ENCODE data around the gene BAIAP2. TPM values are rescaled to one million over a fixed set of nuclear protein-coding genes. Genes with fewer than 3 reads are reported as not detected.
A peak's percentile ranks its signal among the peaks of the same experiment; 100 is the strongest.
"Not testable (repeated sequence)": the region's sequence is repeated elsewhere in the genome, so short reads cannot be mapped to it uniquely, and the experiment has no call there.

BAIAP2 gene
- total RNA-seq, 2 donors from 2014 or later, result 6.2 to 13.2 TPM

DNA sequence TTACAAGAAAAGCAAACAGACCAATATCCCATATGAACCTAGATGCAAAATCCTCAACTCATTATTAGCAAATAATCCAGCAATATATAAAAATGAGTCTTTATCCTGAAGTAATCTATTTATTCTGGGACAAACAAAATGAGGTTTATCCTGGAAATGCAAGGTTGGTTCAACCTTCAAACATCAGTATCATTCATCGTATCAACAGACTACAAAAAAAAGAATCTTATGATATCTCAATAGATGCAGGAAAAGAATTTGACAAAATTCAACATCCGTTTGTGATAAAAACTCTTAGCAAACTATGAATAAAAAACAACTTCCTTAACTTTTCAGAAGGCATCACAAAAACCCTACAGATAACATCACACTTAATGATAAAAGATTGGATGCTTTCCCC is 18.4 kb upstream of the BAIAP2 start:
- DNase-seq (ENCODE audit: low spot score in 2 of 2) (no peak), ATAC-seq (no peak)
- Mint-ChIP-seq H3K36me3 (peaks cover 0 to 13% of the 10 kb centered on the region in 2 donors), H3K9me3 (peaks cover 0 to 10% of the 10 kb centered on the region in 2 donors), H3K27ac (no peak overlapping the region)

DNA sequence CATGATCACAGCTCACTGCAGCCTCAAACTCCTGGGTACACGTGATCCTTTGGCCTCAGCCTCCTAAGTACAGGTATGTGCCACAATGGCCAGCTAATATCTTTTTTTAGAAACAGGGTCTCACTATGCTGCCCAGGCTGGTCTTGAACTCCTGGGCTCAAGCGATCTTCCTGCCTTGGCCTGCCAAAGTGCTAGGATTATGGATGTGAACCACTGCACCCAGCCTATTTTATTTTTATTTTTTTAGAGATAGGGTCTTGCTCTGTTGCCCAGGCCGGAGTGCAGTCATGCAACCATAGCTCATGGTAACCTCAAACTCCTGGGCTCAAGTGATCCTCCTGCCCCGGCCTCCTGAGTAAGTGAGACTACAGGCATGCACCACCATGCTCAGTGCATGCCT is 17.6 kb upstream of the BAIAP2 start:
- H3K27ac Mint-ChIP-seq, result peak overlapping the region in 1 of 2 donors; percentile 90
- H3K9me3 Mint-ChIP-seq; H3K36me3 Mint-ChIP-seq; DNase-seq (ENCODE audit: low spot score in 2 of 2); ATAC-seq: not testable (repeated sequence)

DNA sequence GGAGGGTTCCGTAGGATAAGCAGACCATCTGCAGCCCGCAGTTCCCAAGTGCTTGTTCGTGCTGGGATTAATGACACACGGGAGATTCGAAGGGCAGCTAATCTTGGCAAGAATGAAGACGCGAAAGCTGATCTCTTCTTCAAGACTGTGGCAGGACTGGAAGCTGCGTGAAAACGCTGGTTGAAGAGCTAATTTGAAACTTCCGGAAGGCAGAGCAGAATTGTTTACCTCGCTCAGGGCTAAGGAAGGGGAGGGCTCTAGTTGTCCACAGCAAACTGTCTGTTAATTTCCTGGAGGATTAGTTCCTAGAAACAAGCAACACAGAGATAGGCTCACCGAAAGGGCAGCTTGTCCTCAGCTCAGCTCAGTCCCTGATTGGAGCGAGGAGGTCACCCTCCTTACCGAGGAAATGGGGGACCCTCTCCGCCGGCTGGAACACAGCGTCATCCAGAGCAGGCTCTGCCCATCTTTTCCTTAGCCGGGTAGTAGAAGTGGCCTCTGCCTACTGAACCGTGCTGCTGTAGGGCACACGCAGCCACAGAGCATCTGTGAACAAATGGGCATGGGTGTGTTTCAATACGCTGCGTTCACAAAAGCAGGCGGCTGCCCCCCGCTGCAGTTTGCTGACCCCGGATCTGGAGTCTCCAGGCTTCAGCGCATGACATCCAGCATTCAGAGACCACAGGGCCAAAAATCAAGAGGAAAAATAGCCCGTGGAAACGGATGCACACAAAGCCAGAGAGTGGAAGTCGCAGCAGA is 16.7 kb upstream of the BAIAP2 start:
- Mint-ChIP-seq H3K36me3 (peaks cover 0 to 7% of the 10 kb centered on the region in 2 donors), H3K27ac (peak overlapping the region; percentile 84 to 90), H3K9me3 (peaks cover 0 to 4% of the 10 kb centered on the region in 2 donors)
- DNase-seq (ENCODE audit: low spot score in 2 of 2), result no peak
- ATAC-seq, result peak; percentile 82 to 85

DNA sequence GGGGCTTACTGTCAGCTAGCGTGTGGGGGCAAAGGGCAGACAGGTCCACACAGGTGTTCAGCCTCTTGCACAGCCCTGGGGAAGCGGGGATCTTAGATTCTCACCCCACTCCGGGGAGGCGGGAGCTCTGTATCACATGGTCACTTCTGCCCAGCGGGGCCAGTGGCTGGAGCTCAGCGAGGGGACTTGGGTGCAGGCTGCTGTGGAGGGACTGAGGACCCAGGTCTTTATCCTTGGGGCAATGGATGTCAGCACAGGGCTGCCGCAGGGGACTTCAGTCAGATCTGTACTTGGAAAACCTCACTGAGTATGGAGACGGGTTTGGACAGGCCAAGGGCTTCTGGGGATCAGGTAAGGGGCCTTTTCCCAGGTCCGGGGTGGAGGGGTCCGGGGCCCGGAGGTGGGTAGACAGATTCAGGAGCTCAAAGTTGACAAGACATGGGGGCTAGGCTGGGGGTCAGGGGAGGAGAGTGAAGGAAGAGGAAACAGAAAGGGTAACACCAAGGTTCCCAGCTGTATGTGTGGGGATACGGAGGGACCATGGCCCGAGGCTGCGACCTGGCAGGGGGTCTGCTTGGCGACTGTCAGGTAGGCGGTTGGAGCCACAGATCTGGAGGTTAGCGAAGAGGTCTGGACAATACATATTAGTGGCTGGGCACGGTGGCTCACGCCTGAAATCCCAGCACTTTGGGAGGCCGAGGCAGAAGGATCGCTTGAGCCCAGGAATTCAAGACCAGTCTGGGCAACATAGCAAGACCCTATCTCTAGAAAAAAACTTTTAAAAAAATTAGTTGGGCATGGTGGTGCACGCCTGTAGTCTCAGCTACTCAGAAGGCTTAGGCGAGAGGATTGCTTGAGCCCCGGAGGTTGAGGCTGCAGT is 15.1 kb upstream of the BAIAP2 start:
- Mint-ChIP-seq H3K27ac (peak overlapping the region in 1 of 2 donors; percentile 50), H3K9me3 (peaks cover 0 to 4% of the 10 kb centered on the region in 2 donors), H3K36me3 (peaks cover 0 to 7% of the 10 kb centered on the region in 2 donors)
- ATAC-seq (no peak), DNase-seq (ENCODE audit: low spot score in 2 of 2) (no peak)

DNA sequence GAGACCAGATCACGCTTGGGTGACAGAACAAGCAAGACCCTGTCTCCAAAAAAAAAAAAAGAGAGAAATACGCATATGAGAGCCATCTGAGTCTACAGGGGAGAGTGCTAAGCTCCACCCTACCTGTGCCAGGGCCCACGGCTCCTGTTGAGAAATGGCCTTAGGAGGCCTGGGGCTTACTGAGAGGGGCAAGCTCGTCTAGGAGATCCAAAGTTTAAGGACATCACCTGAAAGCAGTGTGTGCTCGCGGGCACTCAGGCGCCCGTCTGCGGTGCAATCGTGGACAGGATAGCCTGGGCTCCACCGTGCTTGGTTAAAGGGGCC is 14.5 kb upstream of the BAIAP2 start:
- DNase-seq (ENCODE audit: low spot score in 2 of 2) (no peak), ATAC-seq (no peak)
- peaks cover 0 to 4% of the 10 kb centered on the region in 2 donors for H3K9me3 Mint-ChIP-seq
- no peak overlapping the region for H3K27ac Mint-ChIP-seq
- H3K36me3 Mint-ChIP-seq, result peaks cover 0 to 7% of the 10 kb centered on the region in 2 donors

DNA sequence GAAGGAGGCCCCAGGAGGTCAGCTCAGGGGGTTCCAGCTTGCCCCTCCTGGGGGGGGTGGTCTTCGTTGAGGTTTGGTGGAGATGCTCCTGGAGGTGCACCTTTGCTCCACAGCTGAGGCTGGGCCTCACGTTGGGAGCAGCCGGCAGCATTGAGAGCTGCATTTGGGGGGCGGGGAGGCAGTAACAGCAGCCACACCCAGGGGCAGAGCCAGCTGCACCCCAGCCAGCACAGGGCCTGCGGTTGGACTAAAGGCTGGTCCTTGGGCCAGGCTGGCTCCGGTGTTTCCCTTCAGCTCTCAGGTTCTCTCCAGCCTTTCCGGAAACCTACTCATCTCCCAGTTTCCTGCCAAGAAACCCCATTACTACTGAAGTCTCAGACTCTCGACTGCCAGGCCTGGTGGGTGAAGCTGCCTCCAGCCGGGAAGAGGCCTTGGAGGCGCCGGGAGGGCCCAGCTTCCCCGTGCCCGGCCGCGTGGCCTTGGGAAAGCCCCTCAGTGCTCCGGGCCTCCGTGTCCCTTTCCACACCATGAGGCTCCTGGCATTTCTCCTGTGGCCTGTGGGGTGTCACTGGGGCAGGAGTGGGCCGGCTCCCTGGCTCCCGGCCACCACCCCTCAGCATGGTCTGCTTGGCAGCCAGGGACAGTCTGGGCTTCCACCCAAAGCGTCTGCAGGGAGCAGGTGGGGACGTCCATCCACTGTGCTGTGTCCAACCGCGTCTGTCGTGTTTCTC is 14.0 kb upstream of the BAIAP2 start:
- no peak for DNase-seq (ENCODE audit: low spot score in 2 of 2)
- Mint-ChIP-seq H3K36me3 (peaks cover 0 to 7% of the 10 kb centered on the region in 2 donors), H3K9me3 (peaks cover 0 to 4% of the 10 kb centered on the region in 2 donors), H3K27ac (no peak overlapping the region)
- no peak for ATAC-seq

DNA sequence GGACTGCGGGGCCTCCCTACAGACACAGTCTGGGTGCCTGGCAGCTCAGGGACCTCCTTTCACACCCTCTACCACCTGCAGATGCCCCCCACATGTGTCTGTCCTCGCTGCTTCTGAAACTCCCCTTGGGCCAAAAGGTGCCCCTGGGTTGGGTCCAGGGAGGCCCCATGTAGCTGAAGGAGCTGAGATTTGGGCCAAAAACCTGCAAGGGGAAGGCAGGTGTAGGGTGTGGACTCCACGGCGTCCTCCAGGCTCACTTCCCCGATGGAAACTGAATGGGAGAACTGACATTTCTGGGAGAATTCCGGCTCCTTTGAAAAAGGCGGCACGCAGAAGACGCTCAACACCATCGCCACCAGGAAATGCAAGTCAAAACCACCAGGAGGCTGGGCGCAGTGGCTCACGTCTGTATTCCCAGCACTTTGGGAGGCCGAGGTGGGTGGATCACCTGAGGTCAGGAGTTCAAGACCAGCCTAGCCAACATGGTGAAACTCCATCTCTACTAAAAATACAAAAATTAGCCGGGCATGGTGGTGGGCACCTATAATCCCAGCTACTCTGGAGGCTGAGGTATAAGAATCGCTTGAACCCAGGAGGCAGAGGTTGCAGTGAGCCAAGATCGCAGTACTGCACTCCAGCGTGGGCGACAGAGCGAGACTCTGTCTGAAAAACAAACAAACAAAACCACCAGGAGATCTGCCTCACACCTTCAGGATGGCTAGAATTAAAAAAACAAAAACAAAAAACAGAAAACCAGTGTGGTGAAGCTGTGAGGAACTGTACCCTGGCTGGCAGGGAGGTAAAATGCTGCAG is 13.2 kb upstream of the BAIAP2 start:
- no peak for DNase-seq (ENCODE audit: low spot score in 2 of 2)

DNA sequence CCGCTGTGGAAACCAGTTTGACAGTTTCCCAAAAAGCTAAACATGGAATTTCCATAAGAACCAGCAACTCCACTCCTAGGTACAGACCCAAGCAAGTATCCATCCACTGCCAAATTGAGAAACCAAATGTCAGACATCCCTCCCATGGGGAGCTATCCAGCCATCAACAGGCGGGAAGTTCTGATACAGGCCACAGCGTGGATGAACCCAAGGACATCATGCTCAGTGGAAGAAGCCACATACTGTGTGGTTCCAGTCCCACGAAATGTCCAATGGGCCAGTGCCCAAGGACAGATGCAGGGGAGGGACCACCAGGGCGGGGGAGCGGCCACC is 12.6 kb upstream of the BAIAP2 start:
- H3K9me3 Mint-ChIP-seq, result peaks cover 0 to 9% of the 10 kb centered on the region in 2 donors
- peaks cover 0 to 12% of the 10 kb centered on the region in 2 donors for H3K36me3 Mint-ChIP-seq
- no peak for ATAC-seq
- H3K27ac Mint-ChIP-seq, result no peak overlapping the region
- no peak for DNase-seq (ENCODE audit: low spot score in 2 of 2)

More for the DNA sequence above, 13.2 kb upstream of the BAIAP2 start:
- H3K9me3 Mint-ChIP-seq, result peaks cover 0 to 6% of the 10 kb centered on the region in 2 donors
- ATAC-seq, result no peak
- H3K27ac Mint-ChIP-seq, result no peak overlapping the region
- H3K36me3 Mint-ChIP-seq, result peaks cover 0 to 10% of the 10 kb centered on the region in 2 donors

DNA sequence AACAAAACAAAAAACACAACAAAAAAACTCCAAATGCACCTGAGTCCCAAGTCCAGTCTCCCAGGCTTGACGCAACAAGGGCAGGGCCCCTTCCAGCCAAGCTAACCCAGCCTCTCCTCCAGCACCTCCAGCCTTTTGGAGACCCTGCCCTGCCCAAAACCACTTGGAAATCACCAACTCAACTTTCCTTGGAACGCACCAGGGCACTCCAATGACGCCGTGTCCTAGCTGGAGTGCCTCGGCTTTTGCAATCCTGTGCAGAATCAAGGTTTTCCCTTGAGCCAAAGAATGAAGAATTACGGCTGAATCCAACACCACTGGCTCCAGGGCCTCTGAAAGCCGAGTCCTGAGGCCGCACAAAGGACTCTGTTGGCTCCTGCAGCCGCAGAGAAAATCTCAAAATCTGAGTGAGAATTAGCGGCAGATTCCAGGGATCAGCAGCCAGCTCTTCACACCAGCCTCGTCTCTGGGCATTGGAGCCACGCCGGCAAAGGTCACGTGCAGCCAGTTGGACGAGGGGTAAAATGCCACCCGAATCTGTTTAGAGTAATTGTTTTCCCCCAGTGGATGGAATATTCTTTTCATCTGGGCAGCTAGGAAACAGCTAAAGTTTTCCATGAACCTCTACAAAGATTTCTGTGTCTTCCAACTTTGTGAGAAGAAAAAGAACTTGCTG is 9.7 kb upstream of the BAIAP2 start:
- Mint-ChIP-seq H3K9me3 (peaks cover 0 to 9% of the 10 kb centered on the region in 2 donors), H3K36me3 (peaks cover 0 to 12% of the 10 kb centered on the region in 2 donors), H3K27ac (no peak overlapping the region)
- ATAC-seq, result no peak
- no peak for DNase-seq (ENCODE audit: low spot score in 2 of 2)

DNA sequence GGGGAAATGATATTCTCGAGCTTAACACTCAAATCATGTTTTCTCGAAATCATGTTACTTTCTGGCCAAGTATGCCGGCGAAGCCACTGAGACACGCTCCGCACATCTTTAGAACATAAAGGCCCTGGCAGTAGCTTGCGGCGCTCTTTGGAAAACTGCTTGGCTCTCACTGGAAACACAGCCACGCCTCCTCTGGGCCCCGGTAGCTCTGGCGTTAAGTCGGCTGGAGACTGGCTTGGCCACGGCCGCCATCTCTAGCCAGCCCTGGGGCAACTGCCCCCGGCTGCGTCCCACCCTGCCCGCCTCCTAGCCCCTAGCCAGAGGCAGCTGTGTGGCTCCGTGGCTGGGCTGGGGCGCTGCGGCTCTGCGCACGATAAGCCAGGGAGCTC is 9.2 kb upstream of the BAIAP2 start:
- H3K27ac Mint-ChIP-seq, result no peak overlapping the region
- no peak for ATAC-seq
- H3K36me3 Mint-ChIP-seq, result peaks cover 0 to 12% of the 10 kb centered on the region in 2 donors
- DNase-seq (ENCODE audit: low spot score in 2 of 2), result no peak
- peaks cover 0 to 9% of the 10 kb centered on the region in 2 donors for H3K9me3 Mint-ChIP-seq

DNA sequence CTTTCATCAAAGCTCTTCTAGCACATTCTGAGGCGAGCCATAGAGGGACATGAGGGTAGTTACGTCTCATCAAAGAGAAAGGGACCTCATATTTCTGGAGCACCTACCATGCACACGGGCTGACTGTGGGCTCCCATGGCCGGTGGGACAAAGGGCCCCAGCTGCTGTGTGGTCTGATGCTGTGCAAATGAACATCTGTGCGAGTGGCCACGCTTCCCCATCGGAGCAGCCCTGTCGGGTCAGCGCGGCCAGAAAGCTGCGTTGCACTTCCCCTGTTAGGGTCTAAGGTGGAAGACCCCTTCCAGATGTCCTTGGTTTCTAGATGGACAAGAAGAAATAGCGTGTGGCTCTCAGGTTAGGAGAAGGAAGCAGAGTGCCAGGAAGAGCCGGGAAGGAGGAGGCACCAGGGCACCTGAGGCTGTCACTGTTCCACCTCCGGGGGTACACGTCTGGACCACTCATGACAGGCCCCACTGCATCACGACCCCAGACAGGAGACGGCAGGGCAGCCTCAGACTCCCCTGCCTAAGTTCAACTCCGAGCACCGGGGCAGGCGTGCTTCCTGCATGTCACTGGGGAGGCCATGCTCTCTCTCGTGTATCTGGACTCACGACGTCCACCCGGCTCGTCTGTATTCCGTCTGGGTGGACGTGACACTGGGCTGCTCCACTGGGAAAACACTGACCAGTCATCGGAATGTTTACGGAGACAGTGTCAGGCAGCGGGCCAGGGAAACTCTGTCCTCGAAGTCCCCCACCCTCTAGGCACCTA is 8.5 kb upstream of the BAIAP2 start:
- no peak for ATAC-seq
- Mint-ChIP-seq H3K27ac (no peak overlapping the region), H3K9me3 (peaks cover 0 to 9% of the 10 kb centered on the region in 2 donors)

DNA sequence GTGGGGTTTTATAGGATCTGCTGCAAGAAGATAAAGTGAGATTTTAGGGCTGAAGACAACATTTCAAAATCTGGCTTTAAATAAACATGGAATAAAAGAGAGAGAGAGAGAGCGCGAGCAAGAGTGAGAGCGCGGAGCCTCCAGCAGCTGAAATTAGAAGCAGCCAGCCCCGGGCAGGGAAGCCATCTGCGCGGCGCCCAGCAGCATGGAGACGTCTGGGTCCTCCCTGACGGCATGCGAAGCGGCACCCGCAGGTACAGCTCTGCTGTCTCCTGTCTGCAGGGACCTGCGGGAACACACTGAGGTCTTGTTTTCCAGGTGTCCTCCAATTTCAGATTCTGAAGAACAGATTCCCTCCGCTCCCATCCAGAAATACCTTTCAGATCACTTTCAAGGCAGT is 7.9 kb upstream of the BAIAP2 start:
- peaks cover 0 to 12% of the 10 kb centered on the region in 2 donors for H3K36me3 Mint-ChIP-seq
- no peak for ATAC-seq
- H3K9me3 Mint-ChIP-seq, result peaks cover 0 to 9% of the 10 kb centered on the region in 2 donors

More for the DNA sequence above, 8.5 kb upstream of the BAIAP2 start:
- no peak for DNase-seq (ENCODE audit: low spot score in 2 of 2)
- H3K36me3 Mint-ChIP-seq, result peaks cover 0 to 12% of the 10 kb centered on the region in 2 donors

DNA sequence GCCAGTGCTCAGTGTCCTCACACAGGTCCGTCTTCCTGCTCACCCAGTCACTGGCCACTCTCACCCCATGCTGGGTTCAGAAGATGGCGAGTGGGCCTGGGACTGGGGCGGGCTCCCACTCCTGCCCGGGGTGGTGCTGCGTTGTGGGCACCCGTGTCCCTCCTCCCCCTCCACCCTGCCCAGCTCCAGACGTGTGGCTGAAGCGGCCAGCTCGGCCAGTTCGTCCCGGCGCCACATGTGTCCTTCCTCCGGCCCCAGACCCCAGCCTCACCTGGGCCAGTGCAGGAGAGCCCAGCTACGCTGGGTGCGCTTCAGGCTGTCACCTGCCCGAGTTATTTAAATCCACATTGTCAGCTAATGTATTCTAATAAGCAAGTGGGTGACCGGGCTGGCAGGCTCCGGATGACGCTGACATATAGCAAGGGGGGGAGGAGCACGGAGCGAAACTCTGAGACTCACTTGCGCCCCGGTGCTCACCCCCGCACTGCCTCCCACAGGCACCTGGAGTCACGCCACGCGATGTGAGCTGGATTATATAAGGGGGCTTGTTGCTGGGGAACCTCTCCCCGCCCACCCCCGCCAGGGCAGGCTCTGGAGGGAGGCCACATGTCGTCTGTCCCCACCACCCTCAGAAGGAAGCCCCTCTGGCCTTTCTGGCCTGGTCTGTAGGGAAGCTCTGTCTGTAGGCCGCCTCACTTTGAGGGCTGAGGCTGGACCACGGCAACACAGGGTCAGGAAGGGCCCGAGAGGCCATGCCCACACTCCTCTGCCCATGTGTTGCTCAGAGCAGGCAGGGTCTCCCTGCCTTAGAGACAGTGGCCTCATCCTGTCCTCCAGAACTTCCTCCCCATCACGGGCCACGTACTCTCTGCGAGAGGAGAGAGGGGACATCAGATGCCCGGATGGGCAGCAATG is 7.1 kb upstream of the BAIAP2 start:
- no peak for ATAC-seq

More for the DNA sequence above, 7.9 kb upstream of the BAIAP2 start:
- no peak overlapping the region for H3K27ac Mint-ChIP-seq
- no peak for DNase-seq (ENCODE audit: low spot score in 2 of 2)

DNA sequence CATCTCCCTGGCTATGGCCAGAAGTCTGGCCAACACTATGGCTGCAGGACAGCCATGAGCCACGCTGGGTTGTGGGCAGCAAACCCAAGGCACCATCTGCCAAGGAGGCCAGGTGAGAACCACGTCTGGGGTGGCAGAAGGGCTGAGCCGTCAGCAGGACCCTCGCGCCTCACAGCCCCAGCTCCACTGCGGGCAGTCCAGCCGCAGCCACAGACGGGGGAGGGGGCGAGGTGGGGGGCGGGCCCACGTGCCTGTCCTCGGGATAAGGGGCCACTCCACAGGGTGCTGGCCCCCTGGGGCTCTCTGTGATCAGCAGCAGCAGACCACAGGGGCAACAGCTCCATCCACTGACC is 6.5 kb upstream of the BAIAP2 start:
- Mint-ChIP-seq H3K27ac (no peak overlapping the region), H3K9me3 (peaks cover 0 to 9% of the 10 kb centered on the region in 2 donors), H3K36me3 (peaks cover 0 to 12% of the 10 kb centered on the region in 2 donors)
- no peak for DNase-seq (ENCODE audit: low spot score in 2 of 2)
- no peak for ATAC-seq

More for the DNA sequence above, 7.1 kb upstream of the BAIAP2 start:
- peaks cover 0 to 12% of the 10 kb centered on the region in 2 donors for H3K36me3 Mint-ChIP-seq
- H3K27ac Mint-ChIP-seq, result no peak overlapping the region
- DNase-seq (ENCODE audit: low spot score in 2 of 2), result no peak
- H3K9me3 Mint-ChIP-seq, result peaks cover 0 to 9% of the 10 kb centered on the region in 2 donors

Data from activated naive CD4-positive, alpha-beta T cell treated with anti-CD3 and anti-CD28 coated beads, Interleukin-2, amount 50 U/mL, for 72 hours (primary cell).